Measurements from ENCODE around the gene SCN1B.
"Not testable (repeated sequence)": the region's sequence is repeated elsewhere in the genome, so short reads cannot be mapped to it uniquely, and the experiment has no call there.

Gene SCN1B

DNA sequence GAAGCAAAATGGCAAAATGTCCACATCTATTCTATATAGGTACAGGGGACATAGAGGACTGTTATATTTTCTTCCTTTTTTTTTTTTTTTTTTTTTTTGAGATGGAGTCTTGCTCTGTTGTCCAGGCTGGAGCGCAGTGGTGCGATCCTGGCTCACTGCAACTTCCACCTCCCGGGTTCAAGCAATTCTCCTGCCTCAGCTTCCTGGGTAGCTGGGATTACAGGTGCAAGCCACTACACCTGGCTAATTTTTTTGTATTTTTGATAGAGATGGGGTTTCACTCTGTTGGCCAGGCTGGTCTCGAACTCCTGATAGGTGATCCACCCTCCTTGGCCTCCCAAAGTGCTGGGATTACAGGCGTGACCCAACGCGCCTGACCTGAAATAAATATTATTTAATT is 32.0 kb upstream of the SCN1B start:
- not testable (repeated sequence) for H3K4me3 ChIP-seq (ENCODE audit: low read depth, low read length); H3K9me3 ChIP-seq (ENCODE audit: control insufficient read depth, insufficient read depth, low read depth, low read length)
- peaks cover 34% of the 10 kb centered on the region for H3K4me1 ChIP-seq (ENCODE audit: control insufficient read depth, insufficient read depth, low read length)
- ChIA-PET CTCF (interaction anchor here (1.0 to 4.3 kb wide), 3 partner anchors 11 to 15 kb away, joined by 3 to 35 read pairs (median 4); no protein-coding TSS in a partner anchor), POLR2A (interaction anchor here (1.0 kb wide), 1 partner anchor 29 kb away, joined by 7 read pairs; no protein-coding TSS in a partner anchor)
- TF ChIP-seq ZNF121 (tag by site-specific recombination; IDR thresholded peaks at IDR 0.05) = peak; percentile 89
- H3K27ac ChIP-seq (ENCODE audit: extremely low read depth, low read depth, low read length) = 0 out of 2 replicates have a peak overlapping the region, but pooled peaks have one; percentile 98
- H3K36me3 ChIP-seq (ENCODE audit: control insufficient read depth in 2 of 2, insufficient read depth in 1 of 2, low read length in 2 of 2) = peaks cover 16 to 17% of the 10 kb centered on the region in 2 experiments

DNA sequence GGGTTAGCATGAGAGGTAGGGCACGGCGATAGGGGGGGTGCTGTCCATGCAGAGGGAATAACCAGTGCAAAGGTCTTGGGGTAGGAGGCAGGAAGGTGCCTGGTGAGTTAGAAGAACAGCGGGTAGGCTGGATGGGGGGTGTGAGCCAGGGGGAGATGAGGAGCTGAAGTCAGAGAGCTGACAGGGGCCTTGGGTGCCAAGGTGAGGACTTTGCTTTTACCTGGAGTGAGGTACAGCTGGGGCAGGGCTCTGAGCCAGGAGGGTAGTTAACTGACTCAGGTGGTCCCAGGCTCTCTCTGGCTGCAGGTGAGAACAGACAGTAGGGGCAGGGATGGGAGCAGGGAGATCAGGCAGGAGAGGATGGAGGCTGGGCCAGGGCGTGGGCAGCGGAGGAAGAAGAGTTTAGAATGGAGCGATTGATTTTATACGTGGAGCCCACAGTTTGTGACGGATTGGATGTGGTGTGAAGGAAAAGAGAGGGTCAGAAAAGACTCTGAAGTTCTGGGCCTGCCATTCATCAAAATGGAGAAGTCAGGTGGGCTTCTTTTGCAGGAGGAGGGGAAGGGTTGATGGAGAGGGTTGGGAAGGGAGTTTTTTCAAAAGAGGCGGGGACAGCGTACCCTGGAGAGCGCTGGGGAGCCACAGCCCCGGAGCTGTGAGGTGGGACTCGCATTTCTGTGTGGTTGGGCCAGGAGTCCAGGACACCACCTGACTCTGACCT is 31.3 kb upstream of the SCN1B start:
- Histone ChIP-seq H3K9me3 (ENCODE audit: control insufficient read depth, insufficient read depth, low read depth, low read length) (no peaks in the 10 kb centered on the region), H3K4me1 (ENCODE audit: control insufficient read depth, insufficient read depth, low read length) (peaks cover 35% of the 10 kb centered on the region), H3K4me3 (ENCODE audit: low read depth, low read length) (peak overlapping the region; percentile 63; the same call in 1 of the 2 replicates), H3K27ac (ENCODE audit: extremely low read depth, low read depth, low read length) (peak overlapping the region; percentile 98), H3K36me3 (ENCODE audit: control insufficient read depth in 2 of 2, insufficient read depth in 1 of 2, low read length in 2 of 2) (peaks cover 21 to 23% of the 10 kb centered on the region in 2 experiments)
- POLR2A ChIA-PET = interaction anchor here (0.5 to 3.0 kb wide), 16 partner anchors 9 to 643 kb away, joined by 3 to 20 read pairs (median 5); partner anchors contain the start of genes SCGB2B2, SCN1B, ZNF30 and ZNF302
- CTCF ChIA-PET = interaction anchor here (0.6 to 4.3 kb wide), 4 partner anchors 14 to 143 kb away, joined by 3 to 35 read pairs (median 4); no protein-coding TSS in a partner anchor
- TF ChIP-seq, protein P1, sequence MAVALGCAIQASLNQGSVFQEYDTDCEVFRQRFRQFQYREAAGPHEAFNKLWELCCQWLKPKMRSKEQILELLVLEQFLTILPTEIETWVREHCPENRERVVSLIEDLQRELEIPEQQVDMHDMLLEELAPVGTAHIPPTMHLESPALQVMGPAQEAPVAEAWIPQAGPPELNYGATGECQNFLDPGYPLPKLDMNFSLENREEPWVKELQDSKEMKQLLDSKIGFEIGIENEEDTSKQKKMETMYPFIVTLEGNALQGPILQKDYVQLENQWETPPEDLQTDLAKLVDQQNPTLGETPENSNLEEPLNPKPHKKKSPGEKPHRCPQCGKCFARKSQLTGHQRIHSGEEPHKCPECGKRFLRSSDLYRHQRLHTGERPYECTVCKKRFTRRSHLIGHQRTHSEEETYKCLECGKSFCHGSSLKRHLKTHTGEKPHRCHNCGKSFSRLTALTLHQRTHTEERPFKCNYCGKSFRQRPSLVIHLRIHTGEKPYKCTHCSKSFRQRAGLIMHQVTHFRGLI (tag by site-specific recombination; IDR thresholded peaks at IDR 0.05) = no peak; the same call in 1 of the 2 replicates
- TF ChIP-seq, protein P2, sequence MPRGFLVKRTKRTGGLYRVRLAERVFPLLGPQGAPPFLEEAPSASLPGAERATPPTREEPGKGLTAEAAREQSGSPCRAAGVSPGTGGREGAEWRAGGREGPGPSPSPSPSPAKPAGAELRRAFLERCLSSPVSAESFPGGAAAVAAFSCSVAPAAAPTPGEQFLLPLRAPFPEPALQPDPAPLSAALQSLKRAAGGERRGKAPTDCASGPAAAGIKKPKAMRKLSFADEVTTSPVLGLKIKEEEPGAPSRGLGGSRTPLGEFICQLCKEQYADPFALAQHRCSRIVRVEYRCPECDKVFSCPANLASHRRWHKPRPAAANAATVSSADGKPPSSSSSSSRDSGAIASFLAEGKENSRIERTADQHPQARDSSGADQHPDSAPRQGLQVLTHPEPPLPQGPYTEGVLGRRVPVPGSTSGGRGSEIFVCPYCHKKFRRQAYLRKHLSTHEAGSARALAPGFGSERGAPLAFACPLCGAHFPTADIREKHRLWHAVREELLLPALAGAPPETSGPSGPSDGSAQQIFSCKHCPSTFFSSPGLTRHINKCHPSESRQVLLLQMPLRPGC (tag by site-specific recombination; IDR thresholded peaks at IDR 0.05) = no peak
- TF ChIP-seq, protein P3, sequence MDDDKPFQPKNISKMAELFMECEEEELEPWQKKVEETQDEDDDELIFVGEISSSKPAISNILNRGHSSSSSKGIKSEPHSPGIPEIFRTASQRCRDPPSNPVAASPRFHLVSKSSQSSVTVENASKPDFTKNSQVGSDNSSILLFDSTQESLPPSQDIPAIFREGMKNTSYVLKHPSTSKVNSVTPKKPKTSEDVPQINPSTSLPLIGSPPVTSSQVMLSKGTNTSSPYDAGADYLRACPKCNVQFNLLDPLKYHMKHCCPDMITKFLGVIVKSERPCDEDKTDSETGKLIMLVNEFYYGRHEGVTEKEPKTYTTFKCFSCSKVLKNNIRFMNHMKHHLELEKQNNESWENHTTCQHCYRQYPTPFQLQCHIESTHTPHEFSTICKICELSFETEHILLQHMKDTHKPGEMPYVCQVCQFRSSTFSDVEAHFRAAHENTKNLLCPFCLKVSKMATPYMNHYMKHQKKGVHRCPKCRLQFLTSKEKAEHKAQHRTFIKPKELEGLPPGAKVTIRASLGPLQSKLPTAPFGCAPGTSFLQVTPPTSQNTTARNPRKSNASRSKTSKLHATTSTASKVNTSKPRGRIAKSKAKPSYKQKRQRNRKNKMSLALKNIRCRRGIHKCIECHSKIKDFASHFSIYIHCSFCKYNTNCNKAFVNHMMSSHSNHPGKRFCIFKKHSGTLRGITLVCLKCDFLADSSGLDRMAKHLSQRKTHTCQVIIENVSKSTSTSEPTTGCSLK (tag by site-specific recombination; IDR thresholded peaks at IDR 0.05) = no peak
- TF ChIP-seq, protein P4, sequence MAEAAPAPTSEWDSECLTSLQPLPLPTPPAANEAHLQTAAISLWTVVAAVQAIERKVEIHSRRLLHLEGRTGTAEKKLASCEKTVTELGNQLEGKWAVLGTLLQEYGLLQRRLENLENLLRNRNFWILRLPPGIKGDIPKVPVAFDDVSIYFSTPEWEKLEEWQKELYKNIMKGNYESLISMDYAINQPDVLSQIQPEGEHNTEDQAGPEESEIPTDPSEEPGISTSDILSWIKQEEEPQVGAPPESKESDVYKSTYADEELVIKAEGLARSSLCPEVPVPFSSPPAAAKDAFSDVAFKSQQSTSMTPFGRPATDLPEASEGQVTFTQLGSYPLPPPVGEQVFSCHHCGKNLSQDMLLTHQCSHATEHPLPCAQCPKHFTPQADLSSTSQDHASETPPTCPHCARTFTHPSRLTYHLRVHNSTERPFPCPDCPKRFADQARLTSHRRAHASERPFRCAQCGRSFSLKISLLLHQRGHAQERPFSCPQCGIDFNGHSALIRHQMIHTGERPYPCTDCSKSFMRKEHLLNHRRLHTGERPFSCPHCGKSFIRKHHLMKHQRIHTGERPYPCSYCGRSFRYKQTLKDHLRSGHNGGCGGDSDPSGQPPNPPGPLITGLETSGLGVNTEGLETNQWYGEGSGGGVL (tag by site-specific recombination; IDR thresholded peaks at IDR 0.05) = no peak
- no peak for TF ChIP-seq ZNF10 (tag by site-specific recombination; IDR thresholded peaks at IDR 0.05)
- TF ChIP-seq, protein P5, sequence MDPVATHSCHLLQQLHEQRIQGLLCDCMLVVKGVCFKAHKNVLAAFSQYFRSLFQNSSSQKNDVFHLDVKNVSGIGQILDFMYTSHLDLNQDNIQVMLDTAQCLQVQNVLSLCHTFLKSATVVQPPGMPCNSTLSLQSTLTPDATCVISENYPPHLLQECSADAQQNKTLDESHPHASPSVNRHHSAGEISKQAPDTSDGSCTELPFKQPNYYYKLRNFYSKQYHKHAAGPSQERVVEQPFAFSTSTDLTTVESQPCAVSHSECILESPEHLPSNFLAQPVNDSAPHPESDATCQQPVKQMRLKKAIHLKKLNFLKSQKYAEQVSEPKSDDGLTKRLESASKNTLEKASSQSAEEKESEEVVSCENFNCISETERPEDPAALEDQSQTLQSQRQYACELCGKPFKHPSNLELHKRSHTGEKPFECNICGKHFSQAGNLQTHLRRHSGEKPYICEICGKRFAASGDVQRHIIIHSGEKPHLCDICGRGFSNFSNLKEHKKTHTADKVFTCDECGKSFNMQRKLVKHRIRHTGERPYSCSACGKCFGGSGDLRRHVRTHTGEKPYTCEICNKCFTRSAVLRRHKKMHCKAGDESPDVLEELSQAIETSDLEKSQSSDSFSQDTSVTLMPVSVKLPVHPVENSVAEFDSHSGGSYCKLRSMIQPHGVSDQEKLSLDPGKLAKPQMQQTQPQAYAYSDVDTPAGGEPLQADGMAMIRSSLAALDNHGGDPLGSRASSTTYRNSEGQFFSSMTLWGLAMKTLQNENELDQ (tag by site-specific recombination; IDR thresholded peaks at IDR 0.05; ENCODE audit: low read depth) = no peak
- TF ChIP-seq ZNF792 (tag by site-specific recombination; IDR thresholded peaks at IDR 0.05) = 0 out of 2 replicates have a peak, but pooled peaks have one; percentile 8
- TF ChIP-seq YY1 (tag by site-specific recombination; IDR thresholded peaks at IDR 0.05) = no peak
- no peak for TF ChIP-seq ZNF571 (tag by site-specific recombination; IDR thresholded peaks at IDR 0.05)
- TF ChIP-seq, protein P6, sequence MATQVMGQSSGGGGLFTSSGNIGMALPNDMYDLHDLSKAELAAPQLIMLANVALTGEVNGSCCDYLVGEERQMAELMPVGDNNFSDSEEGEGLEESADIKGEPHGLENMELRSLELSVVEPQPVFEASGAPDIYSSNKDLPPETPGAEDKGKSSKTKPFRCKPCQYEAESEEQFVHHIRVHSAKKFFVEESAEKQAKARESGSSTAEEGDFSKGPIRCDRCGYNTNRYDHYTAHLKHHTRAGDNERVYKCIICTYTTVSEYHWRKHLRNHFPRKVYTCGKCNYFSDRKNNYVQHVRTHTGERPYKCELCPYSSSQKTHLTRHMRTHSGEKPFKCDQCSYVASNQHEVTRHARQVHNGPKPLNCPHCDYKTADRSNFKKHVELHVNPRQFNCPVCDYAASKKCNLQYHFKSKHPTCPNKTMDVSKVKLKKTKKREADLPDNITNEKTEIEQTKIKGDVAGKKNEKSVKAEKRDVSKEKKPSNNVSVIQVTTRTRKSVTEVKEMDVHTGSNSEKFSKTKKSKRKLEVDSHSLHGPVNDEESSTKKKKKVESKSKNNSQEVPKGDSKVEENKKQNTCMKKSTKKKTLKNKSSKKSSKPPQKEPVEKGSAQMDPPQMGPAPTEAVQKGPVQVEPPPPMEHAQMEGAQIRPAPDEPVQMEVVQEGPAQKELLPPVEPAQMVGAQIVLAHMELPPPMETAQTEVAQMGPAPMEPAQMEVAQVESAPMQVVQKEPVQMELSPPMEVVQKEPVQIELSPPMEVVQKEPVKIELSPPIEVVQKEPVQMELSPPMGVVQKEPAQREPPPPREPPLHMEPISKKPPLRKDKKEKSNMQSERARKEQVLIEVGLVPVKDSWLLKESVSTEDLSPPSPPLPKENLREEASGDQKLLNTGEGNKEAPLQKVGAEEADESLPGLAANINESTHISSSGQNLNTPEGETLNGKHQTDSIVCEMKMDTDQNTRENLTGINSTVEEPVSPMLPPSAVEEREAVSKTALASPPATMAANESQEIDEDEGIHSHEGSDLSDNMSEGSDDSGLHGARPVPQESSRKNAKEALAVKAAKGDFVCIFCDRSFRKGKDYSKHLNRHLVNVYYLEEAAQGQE (tag by site-specific recombination; IDR thresholded peaks at IDR 0.05) = peak; percentile 90
- TF ChIP-seq, protein P7, sequence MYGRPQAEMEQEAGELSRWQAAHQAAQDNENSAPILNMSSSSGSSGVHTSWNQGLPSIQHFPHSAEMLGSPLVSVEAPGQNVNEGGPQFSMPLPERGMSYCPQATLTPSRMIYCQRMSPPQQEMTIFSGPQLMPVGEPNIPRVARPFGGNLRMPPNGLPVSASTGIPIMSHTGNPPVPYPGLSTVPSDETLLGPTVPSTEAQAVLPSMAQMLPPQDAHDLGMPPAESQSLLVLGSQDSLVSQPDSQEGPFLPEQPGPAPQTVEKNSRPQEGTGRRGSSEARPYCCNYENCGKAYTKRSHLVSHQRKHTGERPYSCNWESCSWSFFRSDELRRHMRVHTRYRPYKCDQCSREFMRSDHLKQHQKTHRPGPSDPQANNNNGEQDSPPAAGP (tag by site-specific recombination; IDR thresholded peaks at IDR 0.05) = peak; percentile 41
- TF ChIP-seq ZNF37A (tag by site-specific recombination; IDR thresholded peaks at IDR 0.05) = no peak
- no peak for TF ChIP-seq ZNF658 (tag by site-specific recombination; IDR thresholded peaks at IDR 0.05)
- TF ChIP-seq ZNF239 (tag by site-specific recombination; IDR thresholded peaks at IDR 0.05) = no peak
- no peak for TF ChIP-seq ZBTB7A (tag by site-specific recombination; IDR thresholded peaks at IDR 0.05; ENCODE audit: low read depth)
- TF ChIP-seq MYNN (tag by site-specific recombination; IDR thresholded peaks at IDR 0.05; ENCODE audit: borderline replicate concordance) = no peak

Measured in HEK293 (cell line).